ENCODE results near the gene ARL6IP5. TPM values are rescaled to one million over a fixed set of nuclear protein-coding genes. Genes with fewer than 3 reads are reported as not detected.

Gene ARL6IP5
- total and polyA plus RNA-seq, 7 experiments from 2014 or later = 75.8 to 457 (median 124) TPM

GRCh38 chr3:69115731-69116130, 31.0 kb downstream of the ARL6IP5 start:
- Histone ChIP-seq H3K4me3 (ENCODE audit: low read length) (no peak overlapping the region), H3K36me3 (ENCODE audit: control insufficient read depth in 2 of 3, insufficient read depth in 3 of 3, low read length in 3 of 3) (no peaks in the 10 kb centered on the region), H3K9me3 (ENCODE audit: control insufficient read depth in 2 of 3, low read length in 3 of 3) (no peaks in the 10 kb centered on the region), H3K27me3 (ENCODE audit: control insufficient read depth in 2 of 2, insufficient read depth in 2 of 2, low read length in 2 of 2) (no peaks in the 10 kb centered on the region), H3K4me1 (ENCODE audit: control insufficient read depth in 2 of 2, insufficient read depth in 2 of 2, low read length in 2 of 2) (no peaks in the 10 kb centered on the region), H3K27ac (ENCODE audit: low read depth, low read length) (no peak overlapping the region)
- Mint-ChIP-seq H3K27ac (no peak overlapping the region), H3K4me1 (peaks cover 1 to 22% (median 5%) of the 10 kb centered on the region in 7 donors), H3K4me3 (no peak overlapping the region), H3K27me3 (peaks cover 0 to 4% (median 0%) of the 10 kb centered on the region in 5 donors), H3K36me3 (peaks cover 0 to 4% (median 0%) of the 10 kb centered on the region in 5 donors), H3K9me3 (no peaks in the 10 kb centered on the region)
- no peak for DNase-seq
- POLR2A ChIA-PET = no interaction called here
- ATAC-seq = no peak
- CTCF ChIA-PET = no interaction called here
- intact Hi-C loops (cut with micrococcal nuclease) = no loop called here

GRCh38 chr3:69116162-69116561, 31.4 kb downstream of the ARL6IP5 start:
- CTCF ChIA-PET = no interaction called here
- ATAC-seq = no peak
- Mint-ChIP-seq H3K27ac (no peak overlapping the region), H3K4me1 (peaks cover 4 to 22% (median 6%) of the 10 kb centered on the region in 7 donors), H3K4me3 (no peak overlapping the region), H3K36me3 (peaks cover 0 to 4% (median 0%) of the 10 kb centered on the region in 5 donors), H3K9me3 (no peaks in the 10 kb centered on the region), H3K27me3 (peaks cover 0 to 4% (median 0%) of the 10 kb centered on the region in 5 donors)
- Histone ChIP-seq H3K27me3 (ENCODE audit: control insufficient read depth in 2 of 2, insufficient read depth in 2 of 2, low read length in 2 of 2) (no peaks in the 10 kb centered on the region), H3K4me1 (ENCODE audit: control insufficient read depth in 2 of 2, insufficient read depth in 2 of 2, low read length in 2 of 2) (no peaks in the 10 kb centered on the region), H3K9me3 (ENCODE audit: control insufficient read depth in 2 of 3, low read length in 3 of 3) (no peaks in the 10 kb centered on the region), H3K4me3 (ENCODE audit: low read length) (no peak overlapping the region), H3K36me3 (ENCODE audit: control insufficient read depth in 2 of 3, insufficient read depth in 3 of 3, low read length in 3 of 3) (no peaks in the 10 kb centered on the region), H3K27ac (ENCODE audit: low read depth, low read length) (no peak overlapping the region)
- intact Hi-C loops (cut with micrococcal nuclease) = no loop called here
- DNase-seq = no peak
- POLR2A ChIA-PET = no interaction called here

- peaks cover 5 to 23% (median 6%) of the 10 kb centered on the region in 7 donors for H3K4me1 Mint-ChIP-seq
- ChIA-PET POLR2A (interaction anchor here (0.8 kb wide), 1 partner anchor 189 kb away, joined by 3 read pairs; no protein-coding TSS in a partner anchor), CTCF (interaction anchor here (0.8 kb wide), 1 partner anchor 188 kb away, joined by 4 read pairs; no protein-coding TSS in a partner anchor)
- H3K27me3 ChIP-seq (ENCODE audit: control insufficient read depth in 2 of 2, insufficient read depth in 2 of 2, low read length in 2 of 2) = no peaks in the 10 kb centered on the region
- no peaks in the 10 kb centered on the region for H3K9me3 ChIP-seq (ENCODE audit: control insufficient read depth in 2 of 3, low read length in 3 of 3)
- no peaks in the 10 kb centered on the region for H3K9me3 Mint-ChIP-seq
- intact Hi-C loops (cut with micrococcal nuclease) = no loop called here
- H3K4me1 ChIP-seq (ENCODE audit: control insufficient read depth in 2 of 2, insufficient read depth in 2 of 2, low read length in 2 of 2) = no peaks in the 10 kb centered on the region
- no peak overlapping the region for H3K4me3 ChIP-seq (ENCODE audit: low read length)
- ATAC-seq (no peak), DNase-seq (no peak)
- H3K36me3 ChIP-seq (ENCODE audit: control insufficient read depth in 2 of 3, insufficient read depth in 3 of 3, low read length in 3 of 3) = no peaks in the 10 kb centered on the region
- peaks cover 0 to 4% (median 0%) of the 10 kb centered on the region in 5 donors for H3K36me3 Mint-ChIP-seq
- H3K4me3 Mint-ChIP-seq = no peak overlapping the region
- H3K27ac Mint-ChIP-seq = no peak overlapping the region
- peaks cover 0 to 4% (median 0%) of the 10 kb centered on the region in 5 donors for H3K27me3 Mint-ChIP-seq
- no peak overlapping the region for H3K27ac ChIP-seq (ENCODE audit: low read depth, low read length)
These were observed 32.2 kb downstream of the ARL6IP5 start for GRCh38 chr3:69116897-69117296.

- Histone ChIP-seq H3K4me3 (ENCODE audit: low read length) (no peak overlapping the region), H3K27ac (ENCODE audit: low read depth, low read length) (no peak overlapping the region), H3K4me1 (ENCODE audit: control insufficient read depth in 2 of 2, insufficient read depth in 2 of 2, low read length in 2 of 2) (no peaks in the 10 kb centered on the region), H3K36me3 (ENCODE audit: control insufficient read depth in 2 of 3, insufficient read depth in 3 of 3, low read length in 3 of 3) (no peaks in the 10 kb centered on the region), H3K9me3 (ENCODE audit: control insufficient read depth in 2 of 3, low read length in 3 of 3) (no peaks in the 10 kb centered on the region), H3K27me3 (ENCODE audit: control insufficient read depth in 2 of 2, insufficient read depth in 2 of 2, low read length in 2 of 2) (no peaks in the 10 kb centered on the region)
- intact Hi-C loops (cut with micrococcal nuclease) = no loop called here
- DNase-seq (no peak), ATAC-seq (no peak)
- Mint-ChIP-seq H3K36me3 (peaks cover 0 to 4% (median 0%) of the 10 kb centered on the region in 5 donors), H3K4me3 (no peak overlapping the region), H3K27me3 (peaks cover 0 to 4% (median 0%) of the 10 kb centered on the region in 5 donors), H3K4me1 (peaks cover 3 to 16% (median 6%) of the 10 kb centered on the region in 7 donors), H3K27ac (no peak overlapping the region), H3K9me3 (no peaks in the 10 kb centered on the region)
- ChIA-PET POLR2A (no interaction called here), CTCF (interaction anchor here (0.5 to 4.6 kb wide), 5 partner anchors 11 to 294 kb away, joined by 3 to 29 read pairs (median 5); partner anchors contain the start of gene ARL6IP5)
These were observed 33.8 kb downstream of the ARL6IP5 start for GRCh38 chr3:69118555-69118954.

GRCh38 chr3:69119138-69119537, 34.4 kb downstream of the ARL6IP5 start:
- H3K27me3 ChIP-seq (ENCODE audit: control insufficient read depth in 2 of 2, insufficient read depth in 2 of 2, low read length in 2 of 2) = no peaks in the 10 kb centered on the region
- H3K9me3 ChIP-seq (ENCODE audit: control insufficient read depth in 2 of 3, low read length in 3 of 3) = no peaks in the 10 kb centered on the region
- DNase-seq (no peak), ATAC-seq (no peak)
- Mint-ChIP-seq H3K36me3 (peaks cover 0 to 4% (median 0%) of the 10 kb centered on the region in 5 donors), H3K4me1 (peaks cover 1 to 10% (median 6%) of the 10 kb centered on the region in 7 donors), H3K27ac (no peak overlapping the region), H3K9me3 (no peaks in the 10 kb centered on the region), H3K27me3 (peaks cover 0 to 4% (median 0%) of the 10 kb centered on the region in 5 donors), H3K4me3 (no peak overlapping the region)
- H3K27ac ChIP-seq (ENCODE audit: low read depth, low read length) = no peak overlapping the region
- POLR2A ChIA-PET = interaction anchor here (0.6 to 1.4 kb wide), 3 partner anchors 7 to 32 kb away, joined by 3 to 4 read pairs (median 3); no protein-coding TSS in a partner anchor
- intact Hi-C loops (cut with micrococcal nuclease) = no loop called here
- CTCF ChIA-PET = interaction anchor here (0.5 to 4.6 kb wide), 5 partner anchors 11 to 294 kb away, joined by 3 to 29 read pairs (median 8); partner anchors contain the start of gene ARL6IP5
- H3K4me3 ChIP-seq (ENCODE audit: low read length) = no peak overlapping the region
- no peaks in the 10 kb centered on the region for H3K4me1 ChIP-seq (ENCODE audit: control insufficient read depth in 2 of 2, insufficient read depth in 2 of 2, low read length in 2 of 2)
- H3K36me3 ChIP-seq (ENCODE audit: control insufficient read depth in 2 of 3, insufficient read depth in 3 of 3, low read length in 3 of 3) = no peaks in the 10 kb centered on the region

- POLR2A ChIA-PET = interaction anchor here (0.6 to 1.4 kb wide), 4 partner anchors 8 to 32 kb away, joined by 3 to 4 read pairs (median 4); no protein-coding TSS in a partner anchor
These were observed 34.9 kb downstream of the ARL6IP5 start for GRCh38 chr3:69119681-69120080.

More at GRCh38 chr3:69119681-69120080, 34.9 kb downstream of the ARL6IP5 start:
- CTCF ChIA-PET = interaction anchor here (0.9 to 4.6 kb wide), 5 partner anchors 12 to 187 kb away, joined by 3 to 29 read pairs (median 8); partner anchors contain the start of gene ARL6IP5
- Histone ChIP-seq H3K36me3 (ENCODE audit: control insufficient read depth in 2 of 3, insufficient read depth in 3 of 3, low read length in 3 of 3) (no peaks in the 10 kb centered on the region), H3K4me1 (ENCODE audit: control insufficient read depth in 2 of 2, insufficient read depth in 2 of 2, low read length in 2 of 2) (no peaks in the 10 kb centered on the region), H3K4me3 (ENCODE audit: low read length) (no peak overlapping the region), H3K9me3 (ENCODE audit: control insufficient read depth in 2 of 3, low read length in 3 of 3) (no peaks in the 10 kb centered on the region), H3K27ac (ENCODE audit: low read depth, low read length) (no peak overlapping the region), H3K27me3 (ENCODE audit: control insufficient read depth in 2 of 2, insufficient read depth in 2 of 2, low read length in 2 of 2) (no peaks in the 10 kb centered on the region)
- H3K27ac Mint-ChIP-seq = no peak overlapping the region
- H3K4me1 Mint-ChIP-seq = peaks cover 1 to 10% (median 6%) of the 10 kb centered on the region in 7 donors
- H3K36me3 Mint-ChIP-seq = peaks cover 0 to 4% (median 0%) of the 10 kb centered on the region in 5 donors
- intact Hi-C loops (cut with micrococcal nuclease) = loop anchor here in 1 of 2 donors (2.0 kb wide), 1 partner anchor 41 kb away; no protein-coding TSS in a partner anchor
- no peak overlapping the region for H3K4me3 Mint-ChIP-seq
- ATAC-seq (no peak), DNase-seq (no peak)
- H3K9me3 Mint-ChIP-seq = no peaks in the 10 kb centered on the region
- H3K27me3 Mint-ChIP-seq = peaks cover 0 to 4% (median 0%) of the 10 kb centered on the region in 5 donors

Data from naive thymus-derived CD4-positive, alpha-beta T cell (primary cell).